GM18520 (cell line): ENCODE results near the gene APPL1.
"Not testable (repeated sequence)": the region's sequence is repeated elsewhere in the genome, so short reads cannot be mapped to it uniquely, and the experiment has no call there.

Experiments
- ATAC-seq: cut with Tn5 transposase; IDR thresholded peaks from one replicate; pipeline ENCODE4 v1.9.1; 2021; ENCODE audit not compliant: unreplicated experiment

The APPL1 gene

GRCh38 chr3:57268416-57268815 is 40.9 kb downstream of the APPL1 start:
- ATAC-seq, result no peak

DNA sequence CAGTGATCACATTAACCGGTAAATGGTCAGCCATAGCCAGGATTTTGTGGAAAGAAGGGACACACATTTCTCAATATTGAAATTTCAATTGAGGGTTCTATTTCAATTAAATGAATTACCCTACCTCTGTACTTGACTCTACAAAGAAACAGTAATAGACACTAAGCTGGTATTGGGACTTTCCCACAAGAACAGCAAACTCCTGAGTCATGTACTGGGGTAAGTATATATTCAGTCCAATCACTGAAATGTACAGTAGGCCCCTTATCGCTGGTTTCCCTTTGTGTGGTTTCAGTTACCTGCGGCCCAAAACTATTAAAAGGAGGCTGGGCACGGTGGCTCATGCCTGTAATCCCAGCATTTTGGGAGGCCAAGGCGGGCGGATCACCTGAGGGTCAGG is 47.3 kb downstream of the APPL1 start:
- no peak for ATAC-seq

GRCh38 chr3:57275393-57275792 is 47.9 kb downstream of the APPL1 start:
- ATAC-seq, result no peak

- no peak for ATAC-seq
These were observed 50.7 kb downstream of the APPL1 start for GRCh38 chr3:57278237-57278636.

DNA sequence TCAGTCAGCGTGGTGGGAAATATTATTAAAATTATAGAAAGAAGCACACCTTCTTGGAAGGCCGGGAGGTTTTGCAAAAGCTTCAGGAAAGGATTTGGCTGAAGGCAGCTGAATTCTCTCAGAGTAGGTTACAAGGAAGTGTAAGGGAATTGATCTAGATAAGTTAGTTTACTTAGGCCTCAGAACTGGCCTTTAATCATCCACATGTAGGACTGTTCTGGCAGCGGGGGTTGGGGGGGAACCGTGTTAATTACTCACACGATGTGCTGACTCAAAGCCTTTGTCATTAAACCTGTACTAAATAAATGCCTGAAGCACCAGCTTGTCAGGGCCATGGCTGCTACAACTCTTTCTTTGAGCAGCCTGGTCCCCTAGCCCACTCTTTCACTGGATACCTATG is 52.2 kb downstream of the APPL1 start:
- no peak for ATAC-seq

- no peak for ATAC-seq
These were observed 54.2 kb downstream of the APPL1 start for GRCh38 chr3:57281715-57282114.

- ATAC-seq, result no peak
These were observed 55.8 kb downstream of the APPL1 start for GRCh38 chr3:57283334-57283733.

- ATAC-seq, result no peak
These were observed 59.7 kb downstream of the APPL1 start for GRCh38 chr3:57287205-57287604.

GRCh38 chr3:57288403-57288802 is 60.9 kb downstream of the APPL1 start:
- no peak for ATAC-seq

DNA sequence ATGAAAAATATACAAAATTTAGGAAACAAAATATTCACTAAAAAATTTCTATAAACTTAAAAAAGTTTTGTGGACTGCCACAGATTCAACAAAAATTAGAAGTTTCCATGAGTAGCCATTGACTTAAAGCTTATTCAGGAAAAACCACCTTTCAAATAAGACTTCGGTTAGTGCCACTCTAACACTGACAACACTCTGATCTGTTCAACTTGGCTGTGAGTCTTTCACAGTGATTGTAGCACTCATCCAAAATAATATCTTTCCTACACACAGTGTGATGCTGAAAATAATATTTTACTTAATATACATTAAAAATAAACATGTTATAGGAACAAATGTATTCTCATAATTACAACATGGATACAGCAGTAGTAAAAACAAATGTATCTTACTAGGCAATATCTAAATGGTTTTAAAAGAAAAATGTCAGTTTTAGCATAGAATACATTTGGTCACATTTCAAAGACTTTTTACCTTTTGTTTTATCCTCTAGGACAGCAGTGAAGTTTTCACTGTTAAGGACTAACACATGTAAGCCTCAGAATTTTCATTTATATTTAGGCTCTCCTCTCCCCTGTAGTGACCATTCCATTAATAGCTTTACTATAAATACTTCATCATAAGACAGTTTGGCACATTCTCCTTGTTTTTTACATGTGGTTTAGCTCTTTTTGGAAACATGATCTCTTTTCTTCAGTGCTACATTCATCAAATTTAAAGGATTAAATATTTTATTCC is 64.8 kb downstream of the APPL1 start, which contains the start of gene ASB14:
ASB14 (minus strand) TSS at position 527 of the 738 bp plus-strand sequence. CDS start 652 bp downstream, outside the sequence.
- ATAC-seq, result no peak

DNA sequence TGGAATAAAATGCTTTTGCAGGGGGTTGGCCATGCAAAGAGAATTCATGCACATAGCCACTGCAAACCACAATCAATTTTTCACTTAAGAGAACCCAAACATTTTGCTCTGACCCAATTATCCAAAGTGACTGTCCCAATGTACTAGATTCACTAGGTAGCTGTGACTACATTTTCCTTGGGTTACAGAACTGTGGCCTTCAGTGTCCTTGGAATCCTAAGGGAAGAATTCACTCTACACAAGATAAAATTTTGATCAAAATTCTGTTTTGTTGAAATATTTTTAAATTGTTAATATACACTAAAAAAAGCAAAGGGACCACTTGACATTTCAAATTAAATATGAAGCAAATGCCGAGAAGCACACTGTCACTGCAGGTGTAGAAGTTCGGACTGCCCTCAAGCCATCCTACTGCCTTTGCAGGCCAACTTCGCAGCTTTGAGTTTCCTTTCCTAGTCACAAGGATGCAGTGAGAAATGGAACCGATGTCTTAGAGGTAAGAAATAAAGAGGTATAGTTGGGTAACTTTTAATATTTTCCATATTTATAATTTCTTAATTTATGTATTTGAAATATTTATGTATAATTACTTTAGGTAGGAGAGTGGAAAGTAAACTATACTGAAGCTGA is 65.5 kb downstream of the APPL1 start:
- no peak for ATAC-seq

DNA sequence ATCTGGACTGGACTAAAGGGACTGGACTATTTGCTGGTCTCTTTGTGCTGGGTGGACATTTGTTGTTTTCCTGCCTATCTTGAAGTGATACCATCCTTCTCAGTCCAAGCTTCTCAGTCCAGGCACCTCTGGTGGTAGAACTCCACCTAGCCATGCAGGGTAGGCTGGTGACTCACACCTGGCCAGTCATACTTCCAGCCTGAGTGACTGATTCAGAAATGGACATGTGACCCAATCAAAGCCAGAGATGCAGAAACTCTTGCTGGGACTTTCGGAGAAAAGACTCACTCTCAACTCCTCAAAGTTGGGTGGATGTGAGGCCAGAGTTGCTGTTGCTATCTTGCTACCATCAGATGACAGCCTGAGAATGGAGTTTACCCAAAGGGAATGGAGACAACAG is 70.5 kb downstream of the APPL1 start:
- no peak for ATAC-seq

GRCh38 chr3:57303520-57303919 is 76.0 kb downstream of the APPL1 start:
- not testable (repeated sequence) for ATAC-seq

- ATAC-seq, result no peak
These were observed 82.3 kb downstream of the APPL1 start for GRCh38 chr3:57309769-57310360.

- no peak for ATAC-seq
These were observed 86.7 kb downstream of the APPL1 start for GRCh38 chr3:57314204-57314603.
